Measurements from ENCODE around the gene MMP19.

Gene MMP19

GRCh38 chr12:55789171-55789570, 53.6 kb downstream of the MMP19 start:
- no peak for DNase-seq (ENCODE audit: low read depth, low spot score)
- no peak overlapping the region for H3K9ac ChIP-seq (ENCODE audit: insufficient read length)
- H3K9me3 ChIP-seq (ENCODE audit: low read depth, low read length), result no peaks in the 10 kb centered on the region
- H3K4me3 ChIP-seq, result no peak overlapping the region
- peaks cover 95% of the 10 kb centered on the region for H3K36me3 ChIP-seq (ENCODE audit: insufficient read depth, low read length)
- no peak for TF ChIP-seq POLR2AphosphoS5 (IDR thresholded peaks at IDR 0.05; ENCODE audit: borderline replicate concordance, low read depth, low read length)
- TF ChIP-seq FOXP2 (optimal IDR thresholded peaks at IDR 0.05; ENCODE audit: control extremely low read depth, extremely low read length, insufficient read depth), result no peak
- TF ChIP-seq EZH2 (IDR thresholded peaks at IDR 0.05), result no peak
- H3K27ac ChIP-seq, result no peak overlapping the region

- Histone ChIP-seq H3K9ac (ENCODE audit: insufficient read length) (no peak overlapping the region), H3K36me3 (ENCODE audit: insufficient read depth, low read length) (peaks cover 95% of the 10 kb centered on the region), H3K4me3 (no peak overlapping the region), H3K27ac (no peak overlapping the region), H3K9me3 (ENCODE audit: low read depth, low read length) (no peaks in the 10 kb centered on the region)
- no peak for DNase-seq (ENCODE audit: low read depth, low spot score)
- TF ChIP-seq FOXP2 (optimal IDR thresholded peaks at IDR 0.05; ENCODE audit: control extremely low read depth, extremely low read length, insufficient read depth), result no peak
- TF ChIP-seq POLR2AphosphoS5 (IDR thresholded peaks at IDR 0.05; ENCODE audit: borderline replicate concordance, low read depth, low read length), result no peak
- TF ChIP-seq EZH2 (IDR thresholded peaks at IDR 0.05), result no peak
Observed at GRCh38 chr12:55788546-55788945, 54.2 kb downstream of the MMP19 start.
